A673 (cell line): ENCODE measurements around the gene SLC26A2.

Experiments
- CTCF ChIP-seq: fragments of 300-800, 200-600 bp; sonication (generic); conservative IDR thresholded peaks from 2 replicates; pipeline ENCODE4 v1.5.1; 2017; ENCODE audit warnings: low read depth, mild to moderate bottlenecking, antibody characterized with exemption, low read length, moderate library complexity, mixed read lengths
- EZH2 ChIP-seq: fragments of 200-600 bp; sonication (generic); IDR thresholded peaks from 2 replicates; pipeline ENCODE4 v1.6.1; 2017; ENCODE audit warnings: borderline replicate concordance, low read depth, mild to moderate bottlenecking, mixed read lengths, antibody characterized with exemption, low read length; ENCODE audit not compliant: poor library complexity, severe bottlenecking

GRCh38 chr5:150000990-150001659 is 40.6 kb downstream of the SLC26A2 start:
- TF ChIP-seq CTCF = no peak
- no peak for TF ChIP-seq EZH2
